PC-3 (cell line): Measurements from ENCODE around the gene TFB1M. TPM values are rescaled to one million over a fixed set of nuclear protein-coding genes. Genes with fewer than 3 reads are reported as not detected.

Experiments
- ATAC-seq: fragments of 200-7000 bp; cut with Tn5 transposase; 2 replicates; pipeline ENCODE4 v1.9.1; 2020; ENCODE audit warnings: mild to moderate bottlenecking, moderate library complexity
- BruUV-seq: library from RNA; stranded (reverse); fragments of 400-500 nt; replicated peaks from 2 replicates; lab custom pipeline; 2021; lab: Mats Ljungman, UMichigan
- CTCF ChIA-PET: fragments of 300-600 bp; sonication (Branson Sonifier 250); formaldehyde crosslinking; loops from one replicate; lab custom pipeline; 2022; ENCODE audit warnings: antibody characterized with exemption; lab: Charles Lee
- POLR2A ChIA-PET: fragments of 300-600 bp; sonication (Branson Sonifier 250); formaldehyde crosslinking; loops from one replicate; lab custom pipeline; 2022; ENCODE audit warnings: antibody characterized with exemption; ENCODE audit not compliant: unreplicated experiment; lab: Charles Lee
- DNase-seq: peaks from one replicate; pipeline ENCODE4 v3.0.0-alpha.2; 2015
- H2AFZ ChIP-seq: fragments of 300-600 bp; sonication (generic); 2 replicates; pipeline ENCODE4 v1.6.0; 2016; ENCODE audit warnings: antibody characterized with exemption, low read length
- H3F3A ChIP-seq: fragments of 300-600 bp; sonication (generic); one replicate; pipeline ENCODE4 v1.6.0; 2017; ENCODE audit warnings: antibody characterized with exemption, low read length, control low read depth, mild to moderate bottlenecking; ENCODE audit not compliant: unreplicated experiment
- H3K27ac ChIP-seq: fragments of 300-600 bp; sonication (generic); 2 replicates; pipeline ENCODE4 v1.5.1; 2016; ENCODE audit warnings: mild to moderate bottlenecking, low read length
- H3K27me3 ChIP-seq: fragments of 300-600 bp; sonication (generic); 2 replicates; pipeline ENCODE4 v1.6.1; 2016; ENCODE audit warnings: low read length, mixed read lengths
- H3K36me3 ChIP-seq: fragments of 300-600 bp; sonication (generic); 2 replicates; pipeline ENCODE4 v1.6.1; 2016; ENCODE audit warnings: low read depth, mixed run types, low read length, mixed read lengths
- H3K4me1 ChIP-seq: fragments of 300-600 bp; sonication (generic); 2 replicates; pipeline ENCODE4 v1.5.1; 2016; ENCODE audit warnings: low read length; ENCODE audit not compliant: insufficient read depth
- H3K4me2 ChIP-seq: fragments of 300-600 bp; sonication (generic); 2 replicates; pipeline ENCODE4 v1.6.0; 2016; ENCODE audit warnings: low read length
- H3K4me3 ChIP-seq: fragments of 300-600 bp; sonication (generic); 2 replicates; pipeline ENCODE4 v1.5.1; 2016; ENCODE audit warnings: mild to moderate bottlenecking, low read length, mixed read lengths
- H3K79me2 ChIP-seq: fragments of 300-600 bp; sonication (generic); 2 replicates; pipeline ENCODE4 v1.6.1; 2017; ENCODE audit warnings: low read length, mixed read lengths
- H3K9ac ChIP-seq: fragments of 300-600 bp; sonication (generic); 2 replicates; pipeline ENCODE4 v1.6.0; 2016; ENCODE audit warnings: mild to moderate bottlenecking, low read length
- H3K9me2 ChIP-seq: fragments of 300-600 bp; sonication (generic); replicated peaks from 2 replicates; pipeline ENCODE4 v1.6.1; 2016; ENCODE audit warnings: mixed run types, low read length, mixed read lengths
- H3K9me3 ChIP-seq: fragments of 300-600 bp; sonication (generic); 2 replicates; pipeline ENCODE4 v1.6.1; 2016; ENCODE audit warnings: low read length, mixed read lengths
- H4K20me1 ChIP-seq: fragments of 300-600 bp; sonication (generic); 2 replicates; pipeline ENCODE4 v1.6.1; 2016; ENCODE audit warnings: low read length, mixed read lengths
- EZH2 ChIP-seq: fragments of 300-600 bp; sonication (generic); IDR thresholded peaks from one replicate; pipeline ENCODE4 v1.6.1; 2017; ENCODE audit warnings: antibody characterized with exemption, mild to moderate bottlenecking, low read length; ENCODE audit not compliant: unreplicated experiment
- EZH2phosphoT487 ChIP-seq: fragments of 300-600 bp; sonication (generic); IDR thresholded peaks from 2 replicates; pipeline ENCODE4 v1.6.1; 2018; ENCODE audit warnings: mild to moderate bottlenecking, antibody characterized with exemption, low read length, borderline replicate concordance
- intact Hi-C: fragments of 100-400 bp; cut with micrococcal nuclease; formaldehyde crosslinking; loops from 2 replicates; pipeline ENCODE4 v1.9.0; 2023
- total RNA-seq: library from RNA; depleted of rRNA; stranded (reverse); fragments of >200 nt; gene quantifications from 2 replicates; pipeline ENCODE4 v1.2.3, GENCODE V29; 2014
- TF ChIP-seq, protein P1 (sequence below): fragments of 300-600 bp; sonication (generic); conservative IDR thresholded peaks from 2 replicates; pipeline ENCODE4 v1.5.1; 2017; ENCODE audit warnings: antibody characterized with exemption, low read depth, mild to moderate bottlenecking, low read length

Gene TFB1M
- total RNA-seq, 1 experiment from 2014 or later = 23.1 TPM

- H3F3A ChIP-seq = no peaks in the 10 kb centered on the region
- H3K9ac ChIP-seq = no peak overlapping the region
- H3K4me3 ChIP-seq = no peak overlapping the region
- peaks cover 4% of the 10 kb centered on the region for H3K36me3 ChIP-seq
- H3K9me3 ChIP-seq = no peaks in the 10 kb centered on the region
- ChIA-PET POLR2A (no interaction called here), CTCF (no interaction called here)
- BruUV-seq = no TSS peak
- TF ChIP-seq EZH2 (no peak), EZH2phosphoT487 (no peak)
- TF ChIP-seq, protein P1, sequence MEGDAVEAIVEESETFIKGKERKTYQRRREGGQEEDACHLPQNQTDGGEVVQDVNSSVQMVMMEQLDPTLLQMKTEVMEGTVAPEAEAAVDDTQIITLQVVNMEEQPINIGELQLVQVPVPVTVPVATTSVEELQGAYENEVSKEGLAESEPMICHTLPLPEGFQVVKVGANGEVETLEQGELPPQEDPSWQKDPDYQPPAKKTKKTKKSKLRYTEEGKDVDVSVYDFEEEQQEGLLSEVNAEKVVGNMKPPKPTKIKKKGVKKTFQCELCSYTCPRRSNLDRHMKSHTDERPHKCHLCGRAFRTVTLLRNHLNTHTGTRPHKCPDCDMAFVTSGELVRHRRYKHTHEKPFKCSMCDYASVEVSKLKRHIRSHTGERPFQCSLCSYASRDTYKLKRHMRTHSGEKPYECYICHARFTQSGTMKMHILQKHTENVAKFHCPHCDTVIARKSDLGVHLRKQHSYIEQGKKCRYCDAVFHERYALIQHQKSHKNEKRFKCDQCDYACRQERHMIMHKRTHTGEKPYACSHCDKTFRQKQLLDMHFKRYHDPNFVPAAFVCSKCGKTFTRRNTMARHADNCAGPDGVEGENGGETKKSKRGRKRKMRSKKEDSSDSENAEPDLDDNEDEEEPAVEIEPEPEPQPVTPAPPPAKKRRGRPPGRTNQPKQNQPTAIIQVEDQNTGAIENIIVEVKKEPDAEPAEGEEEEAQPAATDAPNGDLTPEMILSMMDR = no peak
- DNase-seq (no peak), ATAC-seq (no peak)
- no peaks in the 10 kb centered on the region for H4K20me1 ChIP-seq
- intact Hi-C loops = no loop called here
- H3K9me2 ChIP-seq = no peaks in the 10 kb centered on the region
- H2AFZ ChIP-seq = no peak overlapping the region
- no peak overlapping the region for H3K27ac ChIP-seq
- H3K4me1 ChIP-seq = no peaks in the 10 kb centered on the region
- no peaks in the 10 kb centered on the region for H3K27me3 ChIP-seq
- H3K79me2 ChIP-seq = no peaks in the 10 kb centered on the region
- no peak overlapping the region for H3K4me2 ChIP-seq
These were observed 23.0 kb downstream of the TFB1M start for GRCh38 chr6:155291291-155291690.

GRCh38 chr6:155290491-155290890 lies 23.8 kb downstream of the TFB1M start:
- no TSS peak for BruUV-seq
- no peak overlapping the region for H3K9ac ChIP-seq
- H3F3A ChIP-seq = no peaks in the 10 kb centered on the region
- H3K4me2 ChIP-seq = no peak overlapping the region
- CTCF ChIA-PET = no interaction called here
- no peak overlapping the region for H3K4me3 ChIP-seq
- intact Hi-C loops = no loop called here
- no peaks in the 10 kb centered on the region for H4K20me1 ChIP-seq
- no peak overlapping the region for H3K27ac ChIP-seq
- no peaks in the 10 kb centered on the region for H3K4me1 ChIP-seq
- ATAC-seq (no peak), DNase-seq (no peak)
- H3K79me2 ChIP-seq = no peaks in the 10 kb centered on the region
- H3K9me3 ChIP-seq = no peaks in the 10 kb centered on the region
- no peaks in the 10 kb centered on the region for H3K27me3 ChIP-seq
- POLR2A ChIA-PET = no interaction called here
- TF ChIP-seq EZH2phosphoT487 (no peak), EZH2 (no peak)
- TF ChIP-seq, protein P1 = no peak
- peaks cover 4% of the 10 kb centered on the region for H3K36me3 ChIP-seq
- H2AFZ ChIP-seq = no peak overlapping the region
- H3K9me2 ChIP-seq = no peaks in the 10 kb centered on the region

DNA sequence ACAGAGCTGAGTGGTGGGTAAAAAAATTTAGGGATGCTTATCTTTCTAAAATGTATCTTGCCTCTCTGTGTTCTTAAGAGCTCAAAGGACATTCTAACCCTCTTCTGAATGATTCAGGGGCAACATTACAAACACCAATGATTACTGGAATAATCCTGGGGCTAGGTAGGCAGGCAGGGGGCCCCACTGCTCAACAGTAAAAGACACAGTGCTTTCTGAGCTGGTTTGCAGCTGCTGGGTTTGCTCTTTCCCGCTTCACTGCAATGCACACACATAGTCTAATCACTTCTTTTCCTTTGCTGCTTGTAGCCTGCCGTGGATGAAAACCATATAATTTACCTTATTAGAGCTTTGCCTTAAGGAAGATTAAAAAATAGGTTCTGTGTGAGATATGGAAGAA lies 26.5 kb downstream of the TFB1M start:
- Histone ChIP-seq H3K27ac (no peak overlapping the region), H3K4me3 (no peak overlapping the region), H2AFZ (no peak overlapping the region), H3K79me2 (no peaks in the 10 kb centered on the region), H3K9ac (no peak overlapping the region), H3K36me3 (peaks cover 17% of the 10 kb centered on the region), H3F3A (no peaks in the 10 kb centered on the region), H3K27me3 (no peaks in the 10 kb centered on the region), H3K4me1 (no peaks in the 10 kb centered on the region), H3K9me3 (no peaks in the 10 kb centered on the region), H3K9me2 (no peaks in the 10 kb centered on the region), H4K20me1 (no peaks in the 10 kb centered on the region), H3K4me2 (no peak overlapping the region)
- DNase-seq (no peak), ATAC-seq (no peak)
- ChIA-PET CTCF (no interaction called here), POLR2A (no interaction called here)
- TF ChIP-seq, protein P1 = no peak
- TF ChIP-seq EZH2phosphoT487 = no peak
- TF ChIP-seq EZH2 = no peak
- no TSS peak for BruUV-seq
- intact Hi-C loops = no loop called here
